ENCODE results near the gene HOXA4.

- TF ChIP-seq CTCF (IDR thresholded peaks at IDR 0.05): no peak
- TF ChIP-seq POLR2A (IDR thresholded peaks at IDR 0.05): no peak
These were observed 18.4 kb upstream of the HOXA4 start for GRCh38 chr7:27148756-27149641.
